Prostate gland (tissue), 2 donors: Measurements from ENCODE around the gene NIF3L1. TPM values are rescaled to one million over a fixed set of nuclear protein-coding genes. Genes with fewer than 3 reads are reported as not detected.
A peak's percentile ranks its signal among the peaks of the same experiment; 100 is the strongest.

Source experiments
- DNase-seq: peaks from one replicate; pipeline ENCODE4 v3.0.0-alpha.2; 2019; ENCODE audit warnings: low spot score
- H3K27ac ChIP-seq, 2 donors: fragments of 200-600 bp; sonication (generic); 2 replicates each; pipeline ENCODE4 v1.5.1; 2017 to 2019
- H3K27me3 ChIP-seq: fragments of 200-600 bp; sonication (generic); replicated peaks from 2 replicates; pipeline ENCODE4 v1.5.1; 2019; ENCODE audit not compliant: insufficient read depth
- H3K36me3 ChIP-seq, 2 donors: fragments of 200-600 bp; sonication (generic); 1 replicate in 1 of 2; 2 replicates in 1 of 2; pipeline versions ENCODE4 v1.5.1 to v1.8.1; 2017 to 2019
- H3K4me1 ChIP-seq: fragments of 200-600 bp; sonication (generic); replicated peaks from 2 replicates; pipeline ENCODE4 v1.5.1; 2019
- H3K4me3 ChIP-seq, 2 donors: fragments of 200-600 bp; sonication (generic); 2 replicates each; pipeline ENCODE4 v1.5.1; 2017 to 2019
- H3K9me3 ChIP-seq: fragments of 200-600 bp; sonication (generic); 2 replicates; pipeline ENCODE4 v1.5.1; 2017
- CTCF ChIP-seq, 4 experiments: fragments of 200-600 bp in 2 of 4; fragments of 450-650 bp in 2 of 4; sonication (generic) in 2 of 4; IDR thresholded peaks; 1 replicate in 3 of 4; 2 replicates in 1 of 4; pipeline ENCODE4 v1.5.1; 2016 to 2019; ENCODE audit warnings: antibody characterized with exemption in 4 of 4, mild to moderate bottlenecking in 2 of 4, moderate library complexity in 2 of 4
- POLR2A ChIP-seq: fragments of 450-650 bp; IDR thresholded peaks from one replicate; pipeline ENCODE4 v1.6.1; 2016; ENCODE audit warnings: antibody characterized with exemption, mild to moderate bottlenecking
- POLR2AphosphoS5 ChIP-seq: sonication (generic); formaldehyde crosslinking; IDR thresholded peaks from one replicate; pipeline ENCODE4 v1.6.1; 2017; ENCODE audit warnings: antibody characterized with exemption
- WGBS: methylation state at CpG from one replicate; pipeline ENCODE4 v1.1.5; 2018; 5-methylcytosine and 5-hydroxymethylcytosine counted together
- intact Hi-C: fragments of 100-400 bp; cut with DNase I; formaldehyde crosslinking; loops from one replicate; pipeline ENCODE4 v1.14.2; 2022
- total RNA-seq, 2 donors: library from RNA; depleted of rRNA; stranded (reverse); fragments of >200 nt; gene quantifications; one replicate each; pipeline ENCODE4 v1.1.0, GENCODE V29; 2016

Gene NIF3L1
- total RNA-seq, 2 donors from 2014 or later = 22.4 to 27.7 TPM

GRCh38 chr2:200845669-200846325, 43.4 kb upstream of the NIF3L1 start:
- DNase-seq = peak; percentile 40
- TF ChIP-seq POLR2AphosphoS5 (peak; percentile 45), CTCF (IDR thresholded peaks at IDR 0.05) (no peak), POLR2A (no peak)
- Histone ChIP-seq H3K36me3 (peaks cover 0 to 2% of the 10 kb centered on the region in 2 donors), H3K4me3 (no peak overlapping the region), H3K4me1 (no peaks in the 10 kb centered on the region), H3K9me3 (no peaks in the 10 kb centered on the region), H3K27ac (no peak overlapping the region), H3K27me3 (no peaks in the 10 kb centered on the region)
- WGBS = 48% methylated on average over 10 of the region's 10 CpGs
- intact Hi-C loops = no loop called here

- Histone ChIP-seq H3K27me3 (no peaks in the 10 kb centered on the region), H3K4me1 (no peaks in the 10 kb centered on the region), H3K4me3 (no peak overlapping the region), H3K9me3 (no peaks in the 10 kb centered on the region), H3K27ac (no peak overlapping the region), H3K36me3 (peaks cover 0 to 12% of the 10 kb centered on the region in 2 donors)
- intact Hi-C loops = no loop called here
- TF ChIP-seq CTCF (IDR thresholded peaks at IDR 0.05) = no peak
- no peak for TF ChIP-seq POLR2A
- TF ChIP-seq POLR2AphosphoS5 = no peak
- no peak for DNase-seq
Measured at GRCh38 chr2:200847269-200847668, 41.9 kb upstream of the NIF3L1 start.

GRCh38 chr2:200847939-200848338, 41.2 kb upstream of the NIF3L1 start:
- Histone ChIP-seq H3K36me3 (peaks cover 0 to 16% of the 10 kb centered on the region in 2 donors), H3K4me1 (no peaks in the 10 kb centered on the region), H3K9me3 (no peaks in the 10 kb centered on the region), H3K27me3 (no peaks in the 10 kb centered on the region), H3K4me3 (no peak overlapping the region), H3K27ac (no peak overlapping the region)
- intact Hi-C loops = no loop called here
- TF ChIP-seq POLR2AphosphoS5 (no peak), POLR2A (no peak), CTCF (IDR thresholded peaks at IDR 0.05) (no peak)
- whole genome bisulfite sequencing = 86% methylated on average over 4 of the region's 4 CpGs
- DNase-seq = no peak

- DNase-seq = no peak
- peaks cover 0 to 34% of the 10 kb centered on the region in 2 donors for H3K36me3 ChIP-seq
- H3K27me3 ChIP-seq = no peaks in the 10 kb centered on the region
- WGBS = 91% methylated on average over 14 of the region's 14 CpGs
- TF ChIP-seq CTCF (IDR thresholded peaks at IDR 0.05) = no peak
- TF ChIP-seq POLR2A = no peak
- no peak overlapping the region for H3K27ac ChIP-seq
- H3K9me3 ChIP-seq = no peaks in the 10 kb centered on the region
- intact Hi-C loops = no loop called here
- H3K4me1 ChIP-seq = no peaks in the 10 kb centered on the region
- H3K4me3 ChIP-seq = no peak overlapping the region
Measured at GRCh38 chr2:200850512-200851256, 38.5 kb upstream of the NIF3L1 start.
